HL-60 (cell line): ENCODE data around the gene COG7.

Source experiments
- CTCF ChIP-seq: IDR thresholded peaks from one replicate; pipeline ENCODE4 v1.5.1; 2011; ENCODE audit warnings: low read length, control low read depth, inconsistent platforms; ENCODE audit not compliant: insufficient read depth
- GABPA ChIP-seq: IDR thresholded peaks from 2 replicates; pipeline ENCODE4 v1.6.1; 2012; ENCODE audit warnings: low read depth
- POLR2AphosphoS5 ChIP-seq: IDR thresholded peaks from 2 replicates; pipeline ENCODE4 v1.6.1; 2012; ENCODE audit warnings: low read depth
- SPI1 ChIP-seq: IDR thresholded peaks from 2 replicates; pipeline ENCODE4 v1.6.1; 2012; ENCODE audit warnings: low read depth, mild to moderate bottlenecking, borderline replicate concordance

GRCh38 chr16:23354246-23354645 is 98.7 kb downstream of the COG7 start:
- TF ChIP-seq CTCF: no peak
- TF ChIP-seq SPI1: no peak
- TF ChIP-seq GABPA: no peak
- no peak for TF ChIP-seq POLR2AphosphoS5
